GM19238 (cell line): ENCODE results near the gene MED28.
A peak's percentile ranks its signal among the peaks of the same experiment; 100 is the strongest.
"Not testable (repeated sequence)": the region's sequence is repeated elsewhere in the genome, so short reads cannot be mapped to it uniquely, and the experiment has no call there.

Experiments
- DNase-seq: peaks from one replicate; pipeline ENCODE4 v3.0.0; 2011; ENCODE audit warnings: low spot score; ENCODE audit not compliant: insufficient read length

The MED28 gene, protein sequence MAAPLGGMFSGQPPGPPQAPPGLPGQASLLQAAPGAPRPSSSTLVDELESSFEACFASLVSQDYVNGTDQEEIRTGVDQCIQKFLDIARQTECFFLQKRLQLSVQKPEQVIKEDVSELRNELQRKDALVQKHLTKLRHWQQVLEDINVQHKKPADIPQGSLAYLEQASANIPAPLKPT

DNA sequence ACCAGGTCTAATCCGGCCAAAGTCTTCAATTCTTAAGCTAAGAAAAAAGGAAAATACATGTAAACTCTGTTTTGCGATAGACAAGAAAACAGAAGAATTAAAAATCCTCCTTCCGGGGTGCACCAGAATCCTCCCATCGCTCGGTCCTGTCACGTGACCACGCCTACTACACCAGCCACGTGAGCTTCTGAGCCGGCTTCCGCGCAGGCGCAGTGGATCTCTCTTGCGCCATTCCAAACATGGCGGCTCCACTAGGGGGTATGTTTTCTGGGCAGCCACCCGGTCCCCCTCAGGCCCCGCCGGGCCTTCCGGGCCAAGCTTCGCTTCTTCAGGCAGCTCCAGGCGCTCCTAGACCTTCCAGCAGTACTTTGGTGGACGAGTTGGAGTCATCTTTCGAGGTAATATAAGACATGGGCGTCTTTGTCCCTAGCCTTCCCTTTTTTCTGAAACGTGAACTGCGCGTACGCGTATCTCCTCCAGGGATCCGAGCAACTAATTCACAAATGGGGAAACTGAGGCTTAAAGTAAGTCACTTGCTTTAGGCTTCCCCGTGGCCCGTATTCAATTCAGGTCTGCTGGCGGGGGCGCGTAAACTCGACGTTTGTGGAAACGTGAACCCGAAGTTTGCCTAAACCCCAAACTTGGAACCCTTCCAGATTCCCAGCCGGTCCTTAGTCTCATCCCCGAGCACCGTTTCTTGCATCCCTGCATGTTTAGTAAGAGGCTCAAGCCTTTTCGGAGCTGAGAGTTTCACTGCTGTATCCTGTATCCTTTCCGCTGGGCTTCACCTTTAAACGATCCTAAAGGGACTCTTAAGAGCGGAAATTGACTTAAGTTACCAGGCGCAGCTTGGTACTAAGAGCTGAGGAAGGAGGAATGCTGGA lies at the start of gene MED28:
Gene MED28 (plus strand): TSS at position 226 of the 884 bp plus-strand sequence. CDS start 14 bp downstream, at position 240.
- DNase-seq, result peak; percentile 94

DNA sequence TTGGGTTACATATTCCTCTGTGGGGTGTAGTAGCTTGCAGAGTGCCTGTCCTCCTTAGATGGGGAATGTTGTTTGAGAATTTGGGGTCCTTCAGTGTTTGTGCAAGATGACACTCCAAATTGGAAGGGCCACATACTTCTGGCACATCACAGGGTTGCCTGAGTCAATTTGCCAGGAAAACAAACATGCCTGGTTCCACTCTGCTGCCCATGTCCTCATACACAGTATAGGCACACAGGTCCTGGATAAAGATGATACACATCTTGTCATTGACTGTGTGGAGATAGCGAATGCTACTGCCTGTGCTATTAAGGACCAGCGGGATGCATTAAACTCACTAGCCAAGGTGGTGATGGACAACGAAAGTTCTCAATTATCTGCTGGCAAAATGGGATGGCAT lies 48.6 kb upstream of the MED28 start:
- no peak for DNase-seq

DNA sequence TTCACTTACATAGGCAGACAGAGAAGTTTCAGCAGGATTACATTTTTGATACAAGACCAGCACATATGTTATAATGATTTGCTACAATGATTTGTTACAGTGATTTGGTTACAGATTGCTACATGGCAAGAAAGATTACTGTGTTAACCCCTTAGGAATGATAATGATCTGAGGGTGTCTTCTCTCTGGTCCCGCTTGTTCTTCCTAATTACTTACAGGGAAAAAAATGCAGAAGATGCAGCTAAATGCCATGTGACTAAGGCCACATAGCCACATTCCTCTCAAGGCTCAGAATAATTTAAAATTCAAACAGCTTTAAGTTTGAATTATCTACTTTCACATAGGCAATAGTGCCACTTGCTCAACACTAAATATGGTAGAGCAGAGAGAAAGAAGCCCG lies 47.2 kb upstream of the MED28 start:
- no peak for DNase-seq

DNA sequence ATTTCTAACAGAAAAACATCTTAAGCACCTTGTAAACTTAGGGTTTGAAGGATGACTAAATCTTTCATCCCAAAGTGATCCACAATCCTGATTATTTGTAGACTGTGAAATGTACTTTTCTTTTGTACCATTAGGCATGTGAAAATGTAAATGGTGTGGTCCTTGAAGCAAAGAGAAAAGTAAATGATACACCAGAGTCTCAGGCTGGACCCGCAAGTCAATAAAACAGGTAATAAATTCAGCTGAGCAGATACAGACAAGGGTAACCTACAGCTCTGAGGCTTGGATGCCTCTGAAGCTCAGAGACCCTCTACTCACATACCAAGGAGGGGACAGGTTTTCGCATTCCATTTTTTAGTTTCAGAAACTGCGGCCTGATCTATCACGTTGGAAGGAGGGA lies 40.2 kb upstream of the MED28 start:
- no peak for DNase-seq

DNA sequence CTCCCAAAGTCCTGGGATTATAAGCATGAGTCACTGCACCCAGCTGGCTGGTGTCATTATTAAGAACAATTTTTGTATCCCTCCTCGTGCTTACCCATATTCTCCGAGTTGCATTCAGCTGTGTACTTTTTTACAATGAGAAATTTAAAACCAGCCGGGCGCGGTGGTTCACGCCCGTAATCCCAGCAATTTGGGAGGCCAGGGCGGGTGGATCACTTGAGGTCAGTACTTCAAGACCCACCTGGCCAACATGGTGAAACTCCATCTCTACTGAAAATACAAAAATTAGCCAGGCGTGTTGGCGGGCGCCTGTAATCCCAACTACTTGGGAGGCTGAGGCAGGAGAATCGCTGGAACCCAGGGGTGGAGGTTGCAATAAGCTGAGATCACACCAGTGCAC lies 39.3 kb upstream of the MED28 start:
- DNase-seq, result not testable (repeated sequence)

DNA sequence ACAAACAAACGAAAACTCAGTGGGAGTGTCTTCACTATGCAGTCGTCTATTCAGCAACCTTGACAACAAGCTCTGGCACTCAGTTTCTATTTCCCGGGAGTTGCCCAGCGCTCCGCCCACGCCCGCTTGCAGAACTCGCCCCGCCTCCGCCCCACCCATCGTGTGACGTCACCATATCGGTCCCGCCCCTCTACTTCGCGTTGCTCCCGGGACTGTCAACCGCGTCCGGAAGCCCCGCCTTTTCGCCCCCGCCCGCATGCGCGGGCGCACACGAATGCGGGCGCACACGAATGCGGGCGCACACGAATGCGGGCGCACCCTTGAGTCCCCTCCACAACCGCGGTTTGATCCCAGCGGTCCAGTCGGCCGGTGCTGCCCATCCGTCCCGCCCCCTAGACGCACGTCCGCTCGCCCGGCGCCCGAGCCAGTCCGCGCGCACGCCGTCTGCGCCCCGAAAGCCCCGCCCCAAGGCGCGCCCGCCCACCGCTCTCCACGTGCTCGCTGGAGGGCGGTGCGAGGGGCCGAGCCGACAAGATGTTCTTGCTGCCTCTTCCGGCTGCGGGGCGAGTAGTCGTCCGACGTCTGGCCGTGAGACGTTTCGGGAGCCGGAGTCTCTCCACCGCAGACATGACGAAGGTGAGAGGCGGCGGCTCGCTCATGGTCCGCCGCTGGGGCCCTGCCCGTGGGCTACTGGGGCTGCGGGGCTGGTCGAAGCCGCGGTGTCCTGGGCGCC lies 37.3 kb upstream of the MED28 start, which contains the start of gene LAP3:
Gene LAP3 (plus strand): TSS at position 267 of the 733 bp plus-strand sequence. CDS start 268 bp downstream, at position 535.
- peak; percentile 84 for DNase-seq

DNA sequence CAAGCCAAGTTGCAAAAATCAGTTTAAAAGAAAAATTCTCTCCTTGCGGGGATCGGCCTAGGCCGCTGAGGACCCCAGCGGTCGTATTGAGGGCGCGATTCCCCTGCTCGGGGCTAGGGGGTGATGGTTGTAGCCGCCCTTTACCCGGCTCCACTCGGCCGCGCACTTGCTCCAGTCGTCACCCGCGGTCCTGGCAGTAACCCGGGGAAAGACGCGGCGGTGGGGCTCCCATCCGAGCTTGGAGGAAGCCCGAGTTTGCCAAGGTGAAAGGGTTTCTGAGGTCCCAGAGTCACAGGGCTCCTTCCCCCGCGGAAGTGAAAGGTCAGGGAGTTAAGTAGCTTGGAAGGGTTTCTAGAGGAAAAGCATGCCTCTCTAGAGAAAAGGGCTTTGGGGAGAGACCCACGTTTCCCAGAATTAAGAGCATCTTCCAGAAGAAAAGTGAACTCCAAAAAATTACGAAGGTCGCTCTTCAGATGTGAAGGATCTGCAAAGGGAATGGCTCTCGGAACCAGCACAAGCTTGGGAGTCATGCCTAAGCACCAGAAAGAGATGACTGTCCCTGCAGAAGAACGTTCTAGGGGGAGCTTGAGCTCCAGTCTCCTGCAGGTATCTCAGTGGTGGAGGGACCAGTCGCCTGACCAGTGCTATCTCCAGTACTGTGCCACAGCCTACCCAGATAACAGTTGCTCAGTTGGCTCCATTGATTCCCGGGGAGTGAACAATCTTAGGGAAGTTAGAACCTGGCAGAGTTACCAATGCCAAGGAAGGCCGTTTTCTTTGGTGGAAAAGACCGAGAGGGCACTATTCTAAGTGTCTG lies 36.6 kb upstream of the MED28 start:
- peak; percentile 13 for DNase-seq

DNA sequence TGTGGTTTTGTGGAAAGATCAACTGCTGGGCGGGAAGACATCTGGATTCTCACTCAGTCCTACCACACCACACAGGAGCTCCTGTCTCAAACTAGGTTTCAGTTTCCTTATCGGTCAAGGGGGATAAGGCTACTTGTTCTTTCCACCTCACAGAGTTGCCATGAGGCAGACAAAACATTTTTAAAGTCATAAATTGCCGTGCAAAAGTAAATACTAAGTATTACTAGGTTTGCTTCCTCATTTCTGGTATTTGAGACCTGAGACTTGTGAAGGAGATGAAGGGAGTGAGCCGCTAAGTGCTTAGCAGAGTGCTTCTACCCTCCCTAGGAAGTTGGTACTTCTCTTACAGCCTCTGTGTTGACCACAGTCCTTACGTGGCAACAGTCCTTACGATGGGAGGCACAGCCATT lies 36.0 kb upstream of the MED28 start:
- peak; percentile 36 for DNase-seq

DNA sequence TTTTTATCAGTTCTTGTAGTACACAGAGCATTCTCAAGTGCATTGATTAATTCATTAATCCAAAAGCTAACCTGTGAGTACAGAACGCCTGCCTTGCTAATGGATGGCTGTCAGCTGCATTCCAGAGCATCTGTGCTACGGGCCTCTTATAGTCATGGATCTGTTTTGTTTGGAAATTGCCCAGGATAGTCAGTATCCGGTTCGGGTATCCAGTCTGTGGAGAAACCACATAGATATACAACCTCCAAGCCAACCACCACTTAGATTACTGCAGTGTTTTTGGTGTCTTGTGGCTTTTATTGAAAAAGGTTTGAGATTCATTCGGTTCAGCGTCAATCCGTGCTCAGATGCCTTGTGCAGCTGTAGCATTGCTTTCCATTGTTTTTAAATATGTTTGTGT lies 33.5 kb upstream of the MED28 start:
- no peak for DNase-seq

DNA sequence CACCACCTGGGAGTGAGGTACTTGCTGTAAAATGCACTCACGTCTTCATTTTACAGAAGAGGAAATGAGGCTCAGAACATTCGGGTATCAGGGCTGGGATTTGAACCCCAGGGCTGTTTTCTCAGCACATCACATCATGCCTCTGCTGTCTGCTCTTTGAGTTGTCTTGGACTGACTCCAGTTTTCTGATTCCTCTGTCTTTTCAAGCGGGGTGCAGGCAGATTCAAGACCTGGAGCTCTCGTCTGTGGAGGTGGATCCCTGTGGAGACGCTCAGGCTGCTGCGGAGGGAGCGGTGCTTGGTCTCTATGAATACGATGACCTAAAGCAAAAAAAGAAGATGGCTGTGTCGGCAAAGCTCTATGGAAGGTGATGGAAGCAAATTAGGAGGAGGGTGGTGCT lies 31.2 kb upstream of the MED28 start:
- no peak for DNase-seq

DNA sequence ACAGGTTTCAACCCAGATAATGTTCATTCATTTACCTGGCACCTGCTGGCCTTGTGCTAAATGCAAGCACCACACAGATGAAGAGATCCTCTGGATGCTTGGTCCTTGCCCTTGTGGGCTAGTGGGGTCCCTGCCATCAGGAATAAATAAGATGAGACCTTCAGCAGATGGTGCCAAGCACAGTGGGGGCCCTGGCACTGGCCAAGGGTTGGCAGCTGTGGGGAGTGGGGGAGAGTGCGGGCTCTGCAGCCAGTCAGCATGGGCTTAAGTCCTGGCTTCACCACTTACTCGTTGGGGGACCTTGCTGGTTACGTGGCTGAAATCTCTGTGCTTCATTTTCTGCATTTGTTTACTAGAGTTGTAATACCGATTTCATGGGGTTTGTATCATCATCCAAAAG lies 30.5 kb upstream of the MED28 start:
- no peak for DNase-seq

DNA sequence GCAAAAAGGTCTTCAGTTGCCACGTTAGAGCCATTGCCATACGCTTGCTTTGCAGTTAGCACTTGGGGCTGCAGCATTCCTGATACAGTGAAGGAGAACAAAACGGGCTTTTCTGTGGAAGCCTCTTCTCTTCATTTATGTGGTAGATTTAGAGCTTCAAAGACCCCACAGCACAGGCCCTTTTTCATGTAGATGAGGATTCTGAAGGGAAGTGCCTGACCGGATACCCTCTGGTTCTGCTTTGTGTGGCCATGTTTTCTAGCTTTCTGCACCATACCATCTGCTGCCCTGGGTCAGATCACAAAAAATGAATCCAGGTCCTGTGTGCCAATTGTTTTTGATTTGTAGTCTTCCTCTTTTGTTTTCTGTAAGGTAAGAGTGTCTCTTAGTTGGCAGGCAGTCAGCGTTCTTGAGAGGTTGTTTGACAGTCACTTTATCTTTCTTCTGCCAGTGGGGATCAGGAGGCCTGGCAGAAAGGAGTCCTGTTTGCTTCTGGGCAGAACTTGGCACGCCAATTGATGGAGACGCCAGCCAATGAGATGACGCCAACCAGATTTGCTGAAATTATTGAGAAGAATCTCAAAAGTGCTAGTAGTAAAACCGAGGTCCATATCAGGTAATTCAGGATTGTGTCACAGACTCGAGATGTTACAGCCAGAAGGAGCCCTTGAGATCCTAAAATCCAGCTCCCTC lies 29.8 kb upstream of the MED28 start:
- no peak for DNase-seq

DNA sequence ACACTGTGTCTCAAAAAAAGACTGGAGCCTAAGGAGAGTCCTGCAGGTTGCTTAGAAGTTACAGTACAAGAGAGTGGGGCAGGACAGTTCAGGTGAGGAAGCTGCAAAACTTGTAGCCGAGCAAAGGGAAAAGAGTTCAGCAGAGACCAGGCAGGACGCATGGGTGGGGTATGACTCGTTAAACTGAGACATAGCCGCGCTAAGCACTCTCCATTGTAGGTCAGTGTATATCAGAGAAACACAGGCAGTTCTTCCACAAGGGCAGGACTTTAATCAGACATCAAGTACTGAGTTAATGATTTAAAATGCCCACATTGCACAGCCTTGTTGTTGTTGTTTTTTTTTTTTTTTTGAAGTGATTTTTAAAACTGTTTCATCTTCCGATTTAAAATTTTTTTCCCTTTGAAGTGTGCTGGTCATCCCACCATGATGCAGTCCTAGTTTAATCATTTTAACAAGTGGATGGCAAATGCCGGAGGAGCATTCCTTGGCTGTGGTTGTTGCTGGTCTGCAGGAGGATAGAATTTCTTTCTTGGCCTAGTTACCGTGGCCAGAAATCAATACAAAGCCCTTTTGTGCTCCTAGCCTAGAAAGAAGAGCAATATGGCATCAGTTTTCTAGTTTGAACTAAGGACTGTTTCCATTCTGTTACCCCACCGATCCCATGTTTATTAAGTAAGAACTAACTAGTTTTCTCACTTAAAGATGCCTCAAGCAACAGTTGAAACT lies 27.2 kb upstream of the MED28 start:
- no peak for DNase-seq

DNA sequence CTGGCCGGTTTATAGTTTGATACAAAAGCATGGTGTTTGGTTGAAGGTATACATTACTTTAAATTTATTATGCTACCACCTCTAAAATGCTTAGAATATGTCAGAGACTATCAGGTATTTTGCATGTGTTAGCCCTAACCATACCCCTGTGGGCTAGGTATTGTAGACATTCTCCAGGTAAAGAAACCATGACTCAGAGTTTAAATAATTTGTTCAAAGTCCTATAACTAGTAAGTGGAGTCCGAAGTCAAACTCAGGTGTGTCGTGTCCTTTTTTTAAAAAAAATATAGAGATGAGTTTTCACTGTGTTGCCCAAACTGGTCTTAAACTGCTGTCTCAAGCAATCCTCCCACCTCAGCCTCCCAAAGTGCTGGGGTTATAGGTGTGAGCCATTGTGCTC lies 25.1 kb upstream of the MED28 start:
- no peak for DNase-seq

DNA sequence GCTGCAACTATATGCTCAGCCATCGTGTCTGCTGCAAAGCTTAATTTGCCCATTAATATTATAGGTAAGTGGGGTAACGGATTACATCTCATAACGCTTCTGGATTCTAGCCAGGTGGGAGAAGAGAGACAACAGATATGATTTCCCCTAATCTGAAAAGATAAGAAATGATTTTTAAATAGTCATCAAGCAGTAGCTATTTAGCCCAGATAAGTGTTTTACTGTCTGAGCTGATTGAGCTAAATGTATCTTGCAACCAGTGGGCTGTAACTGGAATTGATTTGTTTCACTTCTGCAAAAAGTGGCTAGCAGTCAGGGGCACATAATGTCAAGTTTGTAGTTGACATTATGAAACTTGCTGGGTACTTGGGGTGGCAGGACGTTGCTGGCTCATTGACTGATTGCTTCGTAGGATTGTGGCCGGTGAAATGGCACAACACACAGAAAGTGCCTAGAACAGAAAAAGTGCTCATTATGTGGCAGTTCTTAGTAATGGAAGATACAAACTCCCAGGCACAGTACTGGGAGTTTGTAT lies 18.9 kb upstream of the MED28 start:
- DNase-seq, result no peak

DNA sequence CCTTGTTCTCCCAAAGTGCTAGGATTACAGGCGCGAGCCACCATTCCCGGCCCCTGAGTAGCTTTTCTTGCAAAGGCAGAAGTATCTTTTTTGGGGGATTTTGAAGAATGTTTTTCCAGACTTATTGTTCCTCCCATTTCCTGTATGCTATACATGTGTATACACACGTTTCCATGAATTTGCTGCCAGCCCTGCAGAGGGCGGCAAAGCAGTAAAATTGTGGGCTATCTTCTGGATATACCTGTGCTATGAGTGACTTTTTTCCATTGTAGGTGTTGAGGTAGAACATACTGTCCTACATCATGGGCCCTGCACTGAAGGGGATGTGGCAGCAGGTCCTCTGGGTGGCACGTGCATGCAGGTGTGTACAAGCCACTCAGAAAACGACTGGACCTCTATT lies 16.9 kb upstream of the MED28 start:
- DNase-seq, result no peak

DNA sequence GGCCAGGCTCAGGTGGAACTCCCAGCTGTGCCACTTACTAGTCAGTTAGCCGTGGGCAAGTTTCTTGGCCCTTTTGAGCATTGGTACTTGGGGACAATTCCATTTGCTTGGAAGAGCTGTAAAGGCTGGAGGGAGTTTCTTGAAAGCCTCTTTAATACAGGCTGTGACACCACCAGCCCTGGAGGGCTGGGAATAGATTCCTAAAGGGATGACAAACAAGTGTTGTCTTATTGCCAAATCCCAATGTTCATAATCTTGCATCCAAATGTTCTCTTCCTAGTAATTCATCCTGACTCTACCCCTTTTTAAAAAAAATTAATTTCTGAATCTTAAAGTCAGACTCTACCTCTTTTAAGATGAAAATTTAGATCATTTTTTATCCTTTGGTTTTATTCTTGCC lies 14.6 kb upstream of the MED28 start:
- DNase-seq, result no peak

DNA sequence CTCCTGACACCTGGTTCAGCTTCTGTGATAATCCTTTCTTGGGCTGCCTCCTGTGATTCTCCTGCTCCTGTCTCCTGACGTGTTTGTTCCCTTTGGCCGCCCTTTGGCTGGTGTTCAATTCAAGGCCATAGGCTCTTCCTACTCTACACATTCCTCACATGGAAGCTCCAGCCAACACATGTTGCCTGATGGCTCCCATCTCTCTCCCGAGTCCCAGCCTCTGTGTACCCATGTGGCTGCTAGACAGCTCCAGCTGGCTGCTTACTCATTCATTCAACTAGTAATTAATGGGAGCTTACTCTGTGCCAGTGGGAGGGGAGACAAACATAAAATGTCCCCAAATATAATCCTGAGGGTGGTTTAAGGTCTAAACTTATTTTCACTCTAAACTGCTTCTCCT lies 9.2 kb upstream of the MED28 start:
- no peak for DNase-seq

DNA sequence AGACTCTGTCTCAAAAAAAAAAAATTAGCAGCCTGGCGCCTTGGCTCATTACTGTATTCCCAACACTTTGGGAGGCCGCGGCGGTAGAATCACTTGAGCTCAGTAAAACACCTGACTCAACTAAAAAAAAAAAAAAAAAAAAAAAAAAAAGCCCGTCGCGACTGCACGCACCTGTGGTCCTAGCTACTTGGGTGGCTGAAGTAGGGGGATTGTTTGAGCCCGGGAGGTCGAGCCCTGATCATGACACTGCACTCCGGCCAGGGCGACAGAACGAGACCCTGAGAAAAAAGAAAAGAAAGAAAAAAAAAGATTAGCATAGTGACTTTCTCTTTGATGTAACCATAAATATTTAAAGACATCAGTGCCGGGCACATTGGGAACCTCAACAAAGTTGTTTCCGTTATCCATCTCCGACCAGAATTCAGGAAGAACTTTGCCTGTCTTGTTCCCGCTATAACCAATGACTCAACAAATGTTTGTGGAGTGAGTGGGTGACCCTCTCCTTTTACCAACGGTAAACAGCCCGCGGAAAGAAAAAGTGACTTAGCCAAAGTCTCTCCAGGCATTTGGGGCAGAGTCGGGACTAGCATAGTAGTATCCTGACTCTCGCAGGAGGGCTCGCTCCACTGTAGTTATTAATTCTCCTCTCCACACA lies 553 bp upstream of the MED28 start:
- DNase-seq, result no peak
